ES-I3 (cell line): ENCODE data around the gene CDH16.
"Not testable (repeated sequence)": the region's sequence is repeated elsewhere in the genome, so short reads cannot be mapped to it uniquely, and the experiment has no call there.

Experiments used
- H3K36me3 ChIP-seq: 2 replicates; pipeline ENCODE4 v1.6.1; 2013; ENCODE audit warnings: mild to moderate bottlenecking, low read length, control low read depth, moderate library complexity; ENCODE audit not compliant: insufficient read depth
- H3K4me1 ChIP-seq: 2 replicates; pipeline ENCODE4 v1.6.1; 2013; ENCODE audit warnings: mild to moderate bottlenecking, control low read depth, low read length; ENCODE audit not compliant: insufficient read depth
- H3K9ac ChIP-seq: 2 replicates; pipeline ENCODE4 v1.6.1; 2013; ENCODE audit warnings: low read depth, mild to moderate bottlenecking, low read length, moderate library complexity
- H3K9me3 ChIP-seq: 2 replicates; pipeline ENCODE4 v1.6.1; 2013; ENCODE audit warnings: mild to moderate bottlenecking, low read length, moderate library complexity; ENCODE audit not compliant: control insufficient read depth, insufficient read depth

CDH16 gene

GRCh38 chr16:66874079-66874775 is 44.5 kb downstream of the CDH16 start:
- Histone ChIP-seq H3K9ac (no peak overlapping the region), H3K36me3 (no peaks in the 10 kb centered on the region), H3K9me3 (no peaks in the 10 kb centered on the region), H3K4me1 (peaks cover 12% of the 10 kb centered on the region; the same call in 1 of the 2 replicates)

- Histone ChIP-seq H3K36me3 (no peaks in the 10 kb centered on the region), H3K9me3 (no peaks in the 10 kb centered on the region), H3K4me1 (peaks cover 12% of the 10 kb centered on the region; the same call in 1 of the 2 replicates), H3K9ac (no peak overlapping the region)
Observed at GRCh38 chr16:66873685-66874055, 45.0 kb downstream of the CDH16 start.

DNA sequence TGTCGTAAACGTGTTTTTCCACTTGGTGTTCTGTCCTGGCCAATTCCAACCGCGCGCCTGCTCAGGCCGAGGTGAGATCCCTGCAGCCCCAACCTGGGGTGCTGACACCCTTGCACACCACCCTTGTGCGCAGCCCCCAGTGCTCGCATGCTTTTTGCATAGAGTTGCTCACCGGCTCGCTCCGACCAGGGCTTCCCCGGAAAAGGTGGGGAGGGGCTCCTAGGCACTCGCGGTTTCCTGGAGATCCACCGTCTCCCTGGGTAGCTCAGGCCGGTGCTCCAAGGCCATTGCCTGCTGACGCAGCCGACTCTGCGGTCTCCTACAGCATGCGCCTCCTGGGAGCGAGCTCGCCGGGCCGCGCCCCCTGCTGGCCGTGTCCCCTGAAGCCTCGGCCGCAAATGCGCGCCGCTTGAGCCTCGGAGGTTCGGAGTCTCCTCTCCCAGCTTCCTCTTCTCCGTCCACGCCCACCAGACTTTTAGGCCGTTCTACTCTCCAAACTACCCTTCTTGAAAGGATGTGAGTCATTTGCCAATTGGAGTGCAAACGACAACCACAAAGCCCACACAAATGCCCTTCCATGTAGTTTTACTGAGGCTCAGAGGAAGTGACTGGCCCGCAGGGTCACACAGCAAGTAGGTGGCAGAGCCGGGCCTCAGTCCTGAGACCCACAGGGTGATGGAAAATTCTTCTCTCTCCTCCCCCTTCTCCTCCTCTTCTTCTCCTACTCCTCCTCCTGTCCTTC is 45.6 kb downstream of the CDH16 start:
- Histone ChIP-seq H3K9ac (peak overlapping the region; percentile 48), H3K36me3 (no peaks in the 10 kb centered on the region), H3K4me1 (peaks cover 12% of the 10 kb centered on the region; the same call in 1 of the 2 replicates), H3K9me3 (no peaks in the 10 kb centered on the region)

- no peaks in the 10 kb centered on the region for H3K36me3 ChIP-seq
- H3K4me1 ChIP-seq: peaks cover 12% of the 10 kb centered on the region; the same call in 1 of the 2 replicates
- H3K9ac ChIP-seq: peak overlapping the region; percentile 48
- H3K9me3 ChIP-seq: no peaks in the 10 kb centered on the region
Observed at GRCh38 chr16:66872559-66872942, 46.1 kb downstream of the CDH16 start.

- no peaks in the 10 kb centered on the region for H3K9me3 ChIP-seq
- peaks cover 12% of the 10 kb centered on the region; the same call in 1 of the 2 replicates for H3K4me1 ChIP-seq
- no peaks in the 10 kb centered on the region for H3K36me3 ChIP-seq
- no peak overlapping the region for H3K9ac ChIP-seq
Observed at GRCh38 chr16:66871840-66872239, 46.8 kb downstream of the CDH16 start.

GRCh38 chr16:66871363-66871762 is 47.3 kb downstream of the CDH16 start:
- peaks cover 12% of the 10 kb centered on the region; the same call in 1 of the 2 replicates for H3K4me1 ChIP-seq
- not testable (repeated sequence) for H3K9me3 ChIP-seq, H3K36me3 ChIP-seq, H3K9ac ChIP-seq

DNA sequence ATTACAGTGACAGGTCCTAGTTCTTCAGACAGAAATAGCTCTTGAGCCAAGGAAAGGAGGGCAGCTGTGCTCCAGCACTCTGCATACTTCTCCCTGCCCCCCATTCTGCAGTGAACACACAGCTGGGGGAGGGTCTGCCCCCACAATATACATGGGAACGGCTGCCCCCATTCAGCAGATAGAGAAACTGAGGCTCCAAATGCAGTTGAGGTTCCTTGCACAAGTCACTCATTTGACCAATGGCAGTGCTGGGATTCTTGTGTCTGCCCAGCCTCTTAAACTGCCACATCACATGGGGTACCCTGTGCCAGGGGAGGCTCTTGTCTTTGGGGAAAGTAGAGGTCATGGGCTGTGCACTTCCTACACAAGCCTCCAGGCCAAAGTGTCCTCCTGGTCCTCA is 49.3 kb downstream of the CDH16 start:
- Histone ChIP-seq H3K4me1 (peaks cover 5% of the 10 kb centered on the region; the same call in 1 of the 2 replicates), H3K9ac (no peak overlapping the region), H3K9me3 (no peaks in the 10 kb centered on the region), H3K36me3 (no peaks in the 10 kb centered on the region)

DNA sequence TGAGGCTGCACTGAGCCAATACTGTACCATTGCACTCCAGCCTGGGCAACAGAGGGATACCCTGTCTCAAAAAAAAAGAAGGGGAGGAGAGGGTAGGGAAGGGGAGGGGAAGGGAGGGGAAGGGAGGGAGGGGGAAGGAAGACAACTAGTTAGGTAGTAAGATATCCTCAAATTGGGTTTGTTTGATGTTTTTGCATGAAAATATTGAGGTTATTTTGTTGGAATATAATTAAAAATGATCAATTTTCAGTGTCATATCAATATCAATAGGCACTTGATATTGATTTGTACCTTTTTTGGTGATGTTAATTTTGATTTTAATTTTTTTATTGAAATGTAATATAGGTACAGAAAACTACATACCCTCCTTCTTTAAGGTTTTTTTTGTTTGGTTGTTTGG is 55.0 kb downstream of the CDH16 start:
- no peaks in the 10 kb centered on the region for H3K9me3 ChIP-seq
- H3K9ac ChIP-seq: no peak overlapping the region
- H3K36me3 ChIP-seq: no peaks in the 10 kb centered on the region

GRCh38 chr16:66862023-66862520 is 56.6 kb downstream of the CDH16 start:
- no peaks in the 10 kb centered on the region for H3K4me1 ChIP-seq
- H3K36me3 ChIP-seq: no peaks in the 10 kb centered on the region
- no peak overlapping the region for H3K9ac ChIP-seq
- no peaks in the 10 kb centered on the region for H3K9me3 ChIP-seq

More for the DNA sequence above, 55.0 kb downstream of the CDH16 start:
- H3K4me1 ChIP-seq: no peaks in the 10 kb centered on the region

GRCh38 chr16:66859397-66860068 is 59.2 kb downstream of the CDH16 start:
- no peaks in the 10 kb centered on the region for H3K9me3 ChIP-seq
- no peaks in the 10 kb centered on the region for H3K4me1 ChIP-seq
- no peaks in the 10 kb centered on the region for H3K36me3 ChIP-seq
- H3K9ac ChIP-seq: no peak overlapping the region

- H3K4me1 ChIP-seq: no peaks in the 10 kb centered on the region
- H3K9me3 ChIP-seq: no peaks in the 10 kb centered on the region
- no peaks in the 10 kb centered on the region for H3K36me3 ChIP-seq
- H3K9ac ChIP-seq: no peak overlapping the region
Observed at GRCh38 chr16:66858740-66859396, 59.8 kb downstream of the CDH16 start.
